NCI-H446 treated with DMSO at 0.1 percent for 48 hours (cell line): Measurements from ENCODE around the gene TP53I11.
A peak's percentile ranks its signal among the peaks of the same experiment; 100 is the strongest.

Experiments
- DNase-seq: peaks from one replicate; lab custom pipeline; 2025; lab: John Stamatoyannopoulos, UW

Gene TP53I11

GRCh38 chr11:44978961-44979331 is 28.3 kb upstream of the TP53I11 start:
- no peak for DNase-seq

GRCh38 chr11:44978274-44978960 is 27.7 kb upstream of the TP53I11 start:
- DNase-seq: no peak

GRCh38 chr11:44977493-44977984 is 26.9 kb upstream of the TP53I11 start:
- no peak for DNase-seq

- no peak for DNase-seq
Observed at GRCh38 chr11:44976576-44976975, 25.9 kb upstream of the TP53I11 start.

- DNase-seq: no peak
Observed at GRCh38 chr11:44974402-44975000, 23.8 kb upstream of the TP53I11 start.

GRCh38 chr11:44973632-44974401 is 23.1 kb upstream of the TP53I11 start:
- no peak for DNase-seq

- DNase-seq: no peak
Observed at GRCh38 chr11:44972746-44973435, 22.2 kb upstream of the TP53I11 start.

- DNase-seq: no peak
Observed at GRCh38 chr11:44971185-44971584, 20.5 kb upstream of the TP53I11 start.

- DNase-seq: no peak
Observed at GRCh38 chr11:44970293-44970692, 19.6 kb upstream of the TP53I11 start.

GRCh38 chr11:44969651-44970252 is 19.1 kb upstream of the TP53I11 start:
- no peak for DNase-seq

- peak; percentile 78 for DNase-seq
Observed at GRCh38 chr11:44968510-44968909, 17.8 kb upstream of the TP53I11 start.

GRCh38 chr11:44967930-44968496 is 17.3 kb upstream of the TP53I11 start:
- no peak for DNase-seq

GRCh38 chr11:44966694-44967093 is 16.0 kb upstream of the TP53I11 start:
- DNase-seq: peak; percentile 67

GRCh38 chr11:44964526-44965209 is 14.0 kb upstream of the TP53I11 start:
- no peak for DNase-seq

GRCh38 chr11:44963948-44964347 is 13.3 kb upstream of the TP53I11 start:
- no peak for DNase-seq

- no peak for DNase-seq
Observed at GRCh38 chr11:44963136-44963535, 12.5 kb upstream of the TP53I11 start.

- DNase-seq: no peak
Observed at GRCh38 chr11:44962464-44962863, 11.8 kb upstream of the TP53I11 start.

- DNase-seq: no peak
Observed at GRCh38 chr11:44960200-44960845, 9.6 kb upstream of the TP53I11 start.

GRCh38 chr11:44959064-44959463 is 8.4 kb upstream of the TP53I11 start:
- no peak for DNase-seq

- no peak for DNase-seq
Observed at GRCh38 chr11:44957776-44958564, 7.3 kb upstream of the TP53I11 start.
